Stomach (tissue), 4 donors: Measurements from ENCODE around the gene CUEDC1.

Source experiments
- POLR2AphosphoS5 ChIP-seq, 3 donors: sonication (generic); formaldehyde crosslinking; IDR thresholded peaks; one replicate each; pipeline ENCODE4 v1.6.1; 2016; ENCODE audit warnings: antibody characterized with exemption in 3 of 3
- TF ChIP-seq, protein P1 (sequence below), 7 experiments: fragments of 450-650 bp in 4 of 7; fragments of 200-600 bp in 3 of 7; sonication (generic) in 3 of 7; IDR thresholded peaks; one replicate each; pipeline ENCODE4 v1.5.1; 2016 to 2019; ENCODE audit warnings: antibody characterized with exemption in 7 of 7, control low read depth in 2 of 7, mild to moderate bottlenecking in 1 of 7

GRCh38 chr17:57852092-57852954, 102.9 kb downstream of the CUEDC1 start:
- TF ChIP-seq, protein P1, sequence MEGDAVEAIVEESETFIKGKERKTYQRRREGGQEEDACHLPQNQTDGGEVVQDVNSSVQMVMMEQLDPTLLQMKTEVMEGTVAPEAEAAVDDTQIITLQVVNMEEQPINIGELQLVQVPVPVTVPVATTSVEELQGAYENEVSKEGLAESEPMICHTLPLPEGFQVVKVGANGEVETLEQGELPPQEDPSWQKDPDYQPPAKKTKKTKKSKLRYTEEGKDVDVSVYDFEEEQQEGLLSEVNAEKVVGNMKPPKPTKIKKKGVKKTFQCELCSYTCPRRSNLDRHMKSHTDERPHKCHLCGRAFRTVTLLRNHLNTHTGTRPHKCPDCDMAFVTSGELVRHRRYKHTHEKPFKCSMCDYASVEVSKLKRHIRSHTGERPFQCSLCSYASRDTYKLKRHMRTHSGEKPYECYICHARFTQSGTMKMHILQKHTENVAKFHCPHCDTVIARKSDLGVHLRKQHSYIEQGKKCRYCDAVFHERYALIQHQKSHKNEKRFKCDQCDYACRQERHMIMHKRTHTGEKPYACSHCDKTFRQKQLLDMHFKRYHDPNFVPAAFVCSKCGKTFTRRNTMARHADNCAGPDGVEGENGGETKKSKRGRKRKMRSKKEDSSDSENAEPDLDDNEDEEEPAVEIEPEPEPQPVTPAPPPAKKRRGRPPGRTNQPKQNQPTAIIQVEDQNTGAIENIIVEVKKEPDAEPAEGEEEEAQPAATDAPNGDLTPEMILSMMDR (IDR thresholded peaks at IDR 0.05) = no peak
- no peak for TF ChIP-seq POLR2AphosphoS5 (IDR thresholded peaks at IDR 0.05)
